Hepatocyte (in vitro differentiated cells): ENCODE measurements around the gene PRKG1. TPM values are rescaled to one million over a fixed set of nuclear protein-coding genes. Genes with fewer than 3 reads are reported as not detected.

Experiments
- DNase-seq: peaks from one replicate; pipeline ENCODE4 v3.0.0-alpha.2; 2016; ENCODE audit warnings: low spot score
- H2AFZ ChIP-seq: fragments of 200-600 bp; sonication (generic); 2 replicates; pipeline ENCODE4 v1.6.0; 2016; ENCODE audit warnings: antibody characterized with exemption, mild to moderate bottlenecking
- H3K27ac ChIP-seq: fragments of 200-600 bp; sonication (generic); 2 replicates; pipeline ENCODE4 v1.5.1; 2016; ENCODE audit warnings: mild to moderate bottlenecking
- H3K27me3 ChIP-seq: fragments of 200-600 bp; sonication (generic); 2 replicates; pipeline ENCODE4 v1.6.1; 2016
- H3K36me3 ChIP-seq: fragments of 200-600 bp; sonication (generic); replicated peaks from 2 replicates; pipeline ENCODE4 v1.5.1; 2016; ENCODE audit warnings: low read depth; ENCODE audit not compliant: insufficient read depth
- H3K4me1 ChIP-seq: fragments of 200-600 bp; sonication (generic); 2 replicates; pipeline ENCODE4 v1.5.1; 2016; ENCODE audit warnings: mild to moderate bottlenecking, moderate library complexity; ENCODE audit not compliant: insufficient read depth
- H3K4me2 ChIP-seq: fragments of 200-600 bp; sonication (generic); 2 replicates; pipeline ENCODE4 v1.6.0; 2016
- H3K4me3 ChIP-seq: fragments of 200-600 bp; sonication (generic); 2 replicates; pipeline ENCODE4 v1.5.1; 2016; ENCODE audit warnings: mild to moderate bottlenecking
- H3K79me2 ChIP-seq: fragments of 200-600 bp; sonication (generic); 2 replicates; pipeline ENCODE4 v1.6.0; 2017; ENCODE audit warnings: mild to moderate bottlenecking
- H3K9me2 ChIP-seq: fragments of 200-600 bp; sonication (generic); replicated peaks from 2 replicates; pipeline ENCODE4 v1.6.0; 2017; ENCODE audit warnings: mild to moderate bottlenecking; ENCODE audit not compliant: insufficient read depth
- H3K9me3 ChIP-seq: fragments of 200-600 bp; sonication (generic); 2 replicates; pipeline ENCODE4 v1.5.1; 2016; ENCODE audit warnings: low read depth, mild to moderate bottlenecking
- H4K20me1 ChIP-seq: fragments of 200-600 bp; sonication (generic); 2 replicates; pipeline ENCODE4 v1.6.0; 2016; ENCODE audit warnings: mild to moderate bottlenecking; ENCODE audit not compliant: insufficient read depth, poor library complexity, severe bottlenecking
- CTCF ChIP-seq: fragments of 200-600 bp; sonication (generic); IDR thresholded peaks from 2 replicates; pipeline ENCODE4 v1.5.1; 2016; ENCODE audit warnings: antibody characterized with exemption, mild to moderate bottlenecking; ENCODE audit not compliant: poor library complexity
- EZH2 ChIP-seq: fragments of 200-600 bp; sonication (generic); IDR thresholded peaks from 2 replicates; pipeline ENCODE4 v1.6.1; 2016; ENCODE audit warnings: antibody characterized with exemption, mild to moderate bottlenecking, borderline replicate concordance
- EZH2phosphoT487 ChIP-seq: fragments of 200-600 bp; sonication (generic); IDR thresholded peaks from one replicate; pipeline ENCODE4 v1.6.1; 2018; ENCODE audit warnings: antibody characterized with exemption, mild to moderate bottlenecking, low read depth, moderate library complexity; ENCODE audit not compliant: unreplicated experiment, severe bottlenecking
- WGBS: methylation state at CpG from one replicate; pipeline ENCODE4 v1.1.6; 2016; ENCODE audit warnings: low lambda C conversion rate; ENCODE audit errors: missing lambda C conversion rate; 5-methylcytosine and 5-hydroxymethylcytosine counted together
- polyA plus RNA-seq: library from polyadenylated mRNA; unstranded; fragments of >200 nt; fragmentation: Nextera tagmentation; extraction: Ambion mirVana; gene quantifications from 2 replicates; pipeline ENCODE4 v1.2.1, GENCODE V29; 2016
- total RNA-seq: library from RNA; depleted of rRNA; stranded (reverse); fragments of >200 nt; gene quantifications from 2 replicates; pipeline ENCODE4 v1.2.3, GENCODE V29; 2014

The PRKG1 gene
- total and polyA plus RNA-seq, 2 experiments from 2014 or later = 4.0 to 8.1 TPM

GRCh38 chr10:51318399-51319172 is 244.3 kb downstream of the PRKG1 start:
- TF ChIP-seq EZH2 (no peak), EZH2phosphoT487 (no peak), CTCF (no peak)
- no peak for DNase-seq
- Histone ChIP-seq H3K4me3 (no peak overlapping the region), H3K4me1 (peaks cover 5% of the 10 kb centered on the region), H2AFZ (no peak overlapping the region), H3K79me2 (no peaks in the 10 kb centered on the region), H3K9me2 (no peaks in the 10 kb centered on the region), H3K27me3 (no peaks in the 10 kb centered on the region), H3K27ac (no peak overlapping the region), H4K20me1 (no peaks in the 10 kb centered on the region), H3K9me3 (no peaks in the 10 kb centered on the region), H3K4me2 (no peak overlapping the region), H3K36me3 (no peaks in the 10 kb centered on the region)
- 81% methylated on average over 2 of the region's 2 CpGs for WGBS

- H3K79me2 ChIP-seq = no peaks in the 10 kb centered on the region
- TF ChIP-seq EZH2 (no peak), CTCF (no peak), EZH2phosphoT487 (no peak)
- no peaks in the 10 kb centered on the region for H3K9me3 ChIP-seq
- 60% methylated on average over 1 of the region's 1 CpG for WGBS
- no peaks in the 10 kb centered on the region for H3K27me3 ChIP-seq
- no peak overlapping the region for H3K4me2 ChIP-seq
- DNase-seq = no peak
- H3K9me2 ChIP-seq = no peaks in the 10 kb centered on the region
- H4K20me1 ChIP-seq = no peaks in the 10 kb centered on the region
- no peak overlapping the region for H2AFZ ChIP-seq
- no peak overlapping the region for H3K4me3 ChIP-seq
- H3K36me3 ChIP-seq = no peaks in the 10 kb centered on the region
- no peak overlapping the region for H3K27ac ChIP-seq
- H3K4me1 ChIP-seq = peaks cover 5% of the 10 kb centered on the region
Measured at GRCh38 chr10:51319173-51319435, 244.8 kb downstream of the PRKG1 start.

GRCh38 chr10:51321300-51321699 is 247.0 kb downstream of the PRKG1 start:
- WGBS = 57% methylated on average over 3 of the region's 3 CpGs
- H3K9me3 ChIP-seq = no peaks in the 10 kb centered on the region
- peaks cover 5% of the 10 kb centered on the region for H3K4me1 ChIP-seq
- no peaks in the 10 kb centered on the region for H3K9me2 ChIP-seq
- TF ChIP-seq EZH2 = no peak
- TF ChIP-seq EZH2phosphoT487 = no peak
- H3K4me3 ChIP-seq = no peak overlapping the region
- no peaks in the 10 kb centered on the region for H3K79me2 ChIP-seq
- H3K4me2 ChIP-seq = no peak overlapping the region
- no peaks in the 10 kb centered on the region for H3K36me3 ChIP-seq
- no peak overlapping the region for H3K27ac ChIP-seq
- no peaks in the 10 kb centered on the region for H4K20me1 ChIP-seq
- H3K27me3 ChIP-seq = no peaks in the 10 kb centered on the region
- H2AFZ ChIP-seq = no peak overlapping the region
- DNase-seq = no peak

- Histone ChIP-seq H3K79me2 (no peaks in the 10 kb centered on the region), H3K9me3 (no peaks in the 10 kb centered on the region), H3K36me3 (no peaks in the 10 kb centered on the region), H3K4me3 (no peak overlapping the region), H3K9me2 (no peaks in the 10 kb centered on the region), H3K4me2 (no peak overlapping the region), H3K4me1 (peaks cover 5% of the 10 kb centered on the region), H3K27ac (no peak overlapping the region), H4K20me1 (no peaks in the 10 kb centered on the region), H3K27me3 (no peaks in the 10 kb centered on the region), H2AFZ (no peak overlapping the region)
- DNase-seq = no peak
- 52% methylated on average over 3 of the region's 3 CpGs for WGBS
- no peak for TF ChIP-seq CTCF
- no peak for TF ChIP-seq EZH2
- TF ChIP-seq EZH2phosphoT487 = no peak
Measured at GRCh38 chr10:51321980-51322379, 247.7 kb downstream of the PRKG1 start.
